NOMO-1 treated with DMSO at 0.1 percent for 48 hours (cell line): ENCODE data around the gene CNTRL.
"Not testable (repeated sequence)": the region's sequence is repeated elsewhere in the genome, so short reads cannot be mapped to it uniquely, and the experiment has no call there.

Experiments used
- DNase-seq: peaks from one replicate; lab custom pipeline; 2025; ENCODE audit not compliant: unreplicated experiment; lab: John Stamatoyannopoulos, UW

The CNTRL gene

GRCh38 chr9:121074370-121075250 is at the start of gene CNTRL:
Gene CNTRL, plus strand, starts transcription at chr9:121074955. Its CDS starts 13,372 bp downstream, at chr9:121088327.
- peak; percentile 94 for DNase-seq

GRCh38 chr9:121026260-121026691 is 48.5 kb upstream of the CNTRL start:
- no peak for DNase-seq

DNA sequence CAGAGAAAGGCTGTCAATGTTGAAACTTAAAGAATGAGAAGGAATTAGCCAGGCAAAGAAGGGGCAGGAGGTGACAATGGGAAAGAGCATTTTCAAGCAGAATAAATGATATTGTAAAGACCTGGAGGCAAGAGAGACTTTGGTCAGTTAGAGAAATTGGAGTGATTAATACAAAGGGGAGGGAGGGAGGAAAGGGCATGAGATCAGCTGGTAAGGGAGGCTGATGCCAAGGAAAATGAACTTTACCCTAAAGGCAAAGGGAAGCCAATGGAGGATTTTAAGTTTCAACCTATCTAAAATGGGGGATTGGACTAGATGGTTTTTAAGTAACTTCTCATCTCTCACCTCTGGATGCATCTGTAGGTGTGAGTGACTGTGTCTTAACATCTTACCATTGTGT is 48.0 kb upstream of the CNTRL start:
- DNase-seq, result no peak

DNA sequence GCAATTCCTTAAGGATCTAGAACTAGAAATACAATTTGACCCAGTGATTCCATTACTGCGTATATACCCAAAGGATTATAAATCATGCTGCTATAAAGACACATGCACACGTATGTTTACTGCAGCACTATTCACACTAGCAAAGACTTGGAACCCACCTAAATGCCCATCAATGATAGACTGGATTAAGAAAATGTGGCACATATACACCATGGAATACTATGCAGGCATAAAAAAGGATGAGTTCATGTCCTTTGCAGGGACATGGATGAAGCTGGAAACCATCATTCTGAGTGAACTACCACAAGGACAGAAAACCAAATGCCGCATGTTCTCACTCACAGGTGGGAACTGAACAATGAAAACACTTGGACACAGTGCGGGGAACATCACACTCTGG is 46.5 kb upstream of the CNTRL start:
- DNase-seq, result not testable (repeated sequence)

DNA sequence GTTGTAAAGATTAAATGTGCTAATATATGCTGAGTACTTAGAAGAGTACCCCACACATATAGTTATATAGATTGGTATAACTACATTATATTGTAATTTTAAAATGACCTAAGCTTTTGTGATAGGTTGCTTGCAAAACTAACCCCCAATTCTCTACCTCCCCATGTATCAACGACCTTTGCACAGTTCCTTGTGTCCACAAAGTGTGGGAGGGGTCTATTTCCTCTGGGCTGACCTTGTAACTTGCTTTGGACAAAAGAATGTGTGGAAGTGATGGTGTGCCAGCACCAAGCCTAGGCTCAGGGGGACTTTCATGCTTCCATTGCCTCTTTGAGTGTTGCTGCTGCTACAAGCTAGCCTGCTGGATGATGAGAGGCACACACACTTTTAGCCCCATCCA is 45.3 kb upstream of the CNTRL start:
- no peak for DNase-seq

DNA sequence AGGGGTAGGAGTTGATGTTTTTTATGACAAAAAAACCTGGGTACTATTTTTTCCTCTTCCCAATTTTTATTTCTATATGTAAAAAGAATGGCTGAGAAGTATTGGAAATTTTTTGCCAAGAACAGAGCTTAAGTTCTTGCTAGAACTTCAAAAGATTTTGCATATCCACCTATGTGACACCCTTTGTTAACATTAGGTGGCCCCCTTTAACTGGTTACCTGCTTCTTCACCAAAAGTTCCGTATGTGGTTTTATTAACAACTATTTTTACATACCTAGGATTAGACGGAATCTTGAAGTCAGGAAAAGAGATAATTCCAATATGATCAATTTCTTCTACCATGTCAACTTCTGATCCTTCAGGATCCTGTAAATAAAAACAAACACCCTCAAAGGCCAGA is 40.2 kb upstream of the CNTRL start:
- no peak for DNase-seq

DNA sequence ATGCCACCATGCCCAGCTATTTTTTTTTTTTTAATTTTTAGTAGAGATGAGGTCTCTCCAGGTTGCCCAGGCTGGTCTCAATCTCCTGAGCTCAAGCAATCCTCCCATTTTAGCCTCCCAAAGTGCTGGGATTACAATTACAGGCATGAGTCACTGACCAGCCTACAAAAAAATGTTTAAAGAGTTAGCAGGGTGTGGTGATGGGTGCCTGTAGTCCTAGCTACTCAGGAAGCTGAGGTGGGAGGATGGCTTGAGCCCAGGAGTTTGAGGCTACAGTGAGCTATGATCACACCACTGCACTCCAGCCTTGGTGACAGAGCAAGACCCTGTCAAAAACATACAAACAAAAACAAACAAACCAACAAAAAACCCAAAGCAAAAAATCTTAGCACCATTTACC is 39.0 kb upstream of the CNTRL start:
- DNase-seq, result not testable (repeated sequence)

- no peak for DNase-seq
Measured at GRCh38 chr9:121038362-121038761, 36.4 kb upstream of the CNTRL start.

- no peak for DNase-seq
Measured at GRCh38 chr9:121038804-121039203, 36.0 kb upstream of the CNTRL start.

- DNase-seq, result no peak
Measured at GRCh38 chr9:121048175-121048574, 26.6 kb upstream of the CNTRL start.

DNA sequence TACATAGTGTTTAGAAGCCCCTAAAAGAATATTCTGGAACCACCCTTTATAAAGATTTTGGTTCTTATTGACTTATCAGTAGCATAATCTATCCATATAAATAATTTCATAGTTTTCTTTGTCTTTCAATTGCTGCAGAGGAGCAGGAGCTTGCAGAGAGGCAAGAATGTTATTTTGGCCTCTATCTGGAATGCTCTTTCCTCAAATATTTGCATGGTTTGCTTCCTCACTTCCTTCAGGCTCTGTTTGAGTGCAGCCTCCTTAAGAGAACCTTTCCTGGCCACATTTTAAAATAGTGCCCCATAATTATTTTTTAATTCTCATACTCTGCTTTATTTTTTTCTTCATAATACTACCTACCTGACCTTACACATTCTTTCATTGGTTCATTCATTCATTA is 26.1 kb upstream of the CNTRL start:
- DNase-seq, result no peak

DNA sequence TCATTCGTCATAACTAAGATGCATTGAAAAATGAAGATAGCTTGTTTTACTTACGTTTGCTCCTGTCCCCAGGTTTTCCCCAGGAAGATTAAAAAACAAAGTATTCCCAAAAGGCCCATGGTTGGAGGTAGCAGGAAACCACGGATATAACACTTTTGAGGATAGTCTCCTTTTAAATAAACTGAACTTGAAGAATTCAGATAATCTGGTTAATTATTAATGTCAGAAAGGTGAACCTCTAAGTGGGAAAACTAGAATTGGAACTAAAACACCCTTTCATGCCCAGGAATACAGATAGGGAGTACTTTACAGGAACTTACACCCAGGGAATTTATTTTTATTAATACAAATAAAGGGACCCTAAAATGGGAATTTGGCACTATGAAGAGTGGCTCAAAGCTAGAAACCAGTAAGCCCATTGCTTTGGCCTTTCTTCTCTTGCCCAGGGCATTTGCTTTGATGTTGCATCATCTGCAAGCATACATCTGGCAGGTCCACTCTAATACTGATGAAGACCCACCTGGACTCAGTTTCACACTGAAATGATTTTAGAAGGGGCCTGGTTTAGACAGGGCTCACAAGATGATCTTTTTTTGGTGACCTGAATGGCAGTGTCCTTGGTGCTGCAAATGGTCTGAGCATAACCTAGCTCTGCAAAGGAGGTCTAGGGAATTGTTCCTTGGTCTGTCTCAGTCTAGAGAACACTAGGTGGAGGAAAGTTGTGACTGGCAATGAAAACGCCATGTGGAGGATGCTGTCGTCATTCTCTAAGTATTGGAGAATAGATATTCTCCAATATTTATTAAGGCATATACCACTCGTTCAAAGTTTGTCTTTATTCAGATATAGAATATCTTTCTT is 24.4 kb upstream of the CNTRL start, which contains the start of gene C5:
Gene C5, minus strand, starts transcription at position 148 of the 861 bp plus-strand sequence. Its CDS starts 29 bp downstream, at position 119.
- no peak for DNase-seq

DNA sequence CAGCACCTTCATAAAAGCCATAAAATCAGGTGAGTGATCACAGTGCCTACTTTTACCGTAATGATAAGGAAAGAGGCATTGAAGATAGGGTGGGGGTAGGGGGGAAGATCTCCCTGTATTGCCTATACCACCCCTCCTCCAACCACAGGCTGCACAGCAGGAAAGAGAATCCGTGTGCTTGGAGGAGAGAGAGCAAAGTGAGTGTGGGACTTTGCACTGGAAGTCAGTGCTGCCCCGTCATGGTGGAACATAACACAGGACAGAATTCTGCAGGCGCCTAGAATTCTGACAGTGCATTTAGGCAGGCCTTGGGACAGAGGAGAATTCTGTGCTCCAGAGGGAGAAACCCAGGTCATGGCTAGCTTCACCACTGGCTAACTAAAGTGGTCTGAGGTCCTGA is 21.2 kb upstream of the CNTRL start:
- DNase-seq, result no peak

DNA sequence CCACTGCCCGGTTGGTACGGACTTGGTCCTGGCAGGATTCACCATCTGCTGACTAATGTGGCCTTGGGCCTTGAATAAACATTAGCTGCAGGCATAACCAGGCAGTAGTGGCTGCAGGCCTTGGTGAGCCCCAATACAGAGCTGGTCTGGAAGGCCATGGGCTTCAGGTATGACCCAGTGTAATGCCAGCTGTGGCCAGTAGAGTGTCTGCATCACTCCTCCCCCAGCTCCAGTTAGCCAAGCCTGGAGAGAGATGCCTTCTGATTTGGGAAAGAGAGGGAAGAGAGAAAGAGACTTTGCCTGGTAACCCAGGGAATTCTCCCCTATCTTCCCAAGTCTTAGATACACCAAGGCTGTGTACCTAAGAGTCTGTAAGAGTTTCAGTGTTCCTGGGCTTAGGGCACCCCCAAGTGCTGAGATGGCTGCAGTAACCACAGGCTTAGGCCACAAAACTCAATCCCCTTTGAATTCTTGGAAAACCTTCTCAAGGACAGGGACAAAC is 19.1 kb upstream of the CNTRL start:
- no peak for DNase-seq

DNA sequence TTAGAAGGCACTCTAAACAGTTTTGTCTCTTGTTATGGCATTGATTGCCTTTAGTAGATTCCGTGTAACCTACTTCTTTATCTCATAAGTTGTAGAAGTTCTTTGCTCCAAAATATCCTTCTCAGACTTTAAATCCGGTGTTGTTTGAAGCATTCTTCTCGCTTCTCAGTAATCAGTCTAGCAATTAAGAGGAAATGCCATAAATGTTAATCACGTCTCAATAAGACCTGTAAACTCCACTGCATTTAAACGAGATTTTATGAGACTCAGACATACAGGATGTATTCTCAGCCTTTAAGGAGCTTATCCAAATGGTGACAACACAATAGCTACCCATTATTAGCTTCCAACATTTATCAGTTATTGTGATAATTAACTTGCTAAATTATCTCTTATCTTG is 16.9 kb upstream of the CNTRL start:
- no peak for DNase-seq

GRCh38 chr9:121059513-121059912 is 15.2 kb upstream of the CNTRL start:
- DNase-seq, result no peak

DNA sequence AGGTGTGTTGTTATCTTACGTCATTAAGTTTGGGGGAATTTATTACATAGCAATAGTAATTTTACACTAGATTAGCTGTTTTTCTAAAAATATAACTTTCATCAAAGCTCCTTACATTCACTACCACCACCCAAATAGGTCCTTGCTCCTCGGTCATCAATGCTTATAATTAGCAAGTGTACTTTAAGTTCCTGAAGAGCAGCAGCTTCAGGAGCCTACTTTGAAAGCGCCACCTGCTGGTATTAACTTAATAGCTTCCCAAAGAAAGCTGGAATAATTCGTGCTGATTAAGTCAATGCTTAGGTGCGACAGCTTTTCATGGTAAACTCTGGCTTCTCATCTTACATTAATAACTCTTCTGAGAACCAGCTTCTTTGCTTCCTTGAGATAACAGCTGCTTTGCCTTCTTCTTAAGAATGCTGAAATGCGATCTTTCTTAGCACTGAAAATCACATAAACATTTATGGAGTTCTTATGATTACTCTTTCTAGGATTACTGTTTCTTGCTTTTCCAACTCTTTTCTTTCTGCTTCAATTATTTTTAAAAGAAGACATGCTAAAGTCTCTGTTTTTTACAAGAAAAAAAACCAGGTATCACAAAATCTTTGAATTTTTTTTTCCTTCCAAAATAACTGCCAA is 14.6 kb upstream of the CNTRL start:
- DNase-seq, result peak; percentile 21

DNA sequence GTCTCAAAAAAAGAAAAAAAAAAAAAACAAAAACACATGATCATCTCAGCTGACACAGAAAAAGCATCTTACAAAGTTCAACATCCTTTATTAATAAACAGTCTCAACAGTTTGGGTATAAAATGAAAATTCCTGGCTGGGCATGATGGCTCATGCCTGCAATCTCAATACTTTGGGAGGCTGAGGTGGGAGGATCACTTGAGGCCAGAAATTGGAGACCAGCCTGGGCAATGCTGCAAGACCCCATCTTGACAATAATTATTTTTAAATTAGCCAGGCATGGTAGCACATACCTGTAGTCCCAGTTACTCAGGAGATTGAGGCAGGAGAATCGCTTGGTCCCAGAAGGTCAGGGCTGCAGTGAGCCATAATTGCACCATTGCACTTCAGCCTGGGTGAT is 7.9 kb upstream of the CNTRL start:
- no peak for DNase-seq

GRCh38 chr9:121067640-121068039 is 7.1 kb upstream of the CNTRL start:
- DNase-seq, result peak; percentile 33

DNA sequence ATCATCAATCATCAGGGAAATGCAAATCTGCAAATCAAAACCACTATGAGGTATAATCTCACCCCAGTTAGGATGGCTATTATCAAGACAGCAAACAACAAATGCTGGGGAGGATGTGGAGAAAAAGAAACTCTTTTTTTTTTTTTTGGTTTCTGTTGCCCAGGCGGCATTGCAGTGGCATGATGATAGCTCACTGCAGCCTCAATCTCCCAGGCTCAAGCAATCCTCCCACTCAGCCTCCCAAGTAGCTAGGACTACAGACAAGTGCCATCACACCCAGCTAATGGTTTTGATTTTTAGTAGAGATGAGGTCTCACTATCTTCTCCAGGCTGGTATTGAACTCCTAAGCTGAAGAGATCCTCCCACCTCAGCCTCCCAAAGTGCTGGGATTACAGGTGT is 5.4 kb upstream of the CNTRL start:
- DNase-seq, result no peak

- DNase-seq, result no peak
Measured at GRCh38 chr9:121071370-121071755, 3.4 kb upstream of the CNTRL start.
